T-cell (primary cell): Measurements from ENCODE around the gene PDCL2. TPM values are rescaled to one million over a fixed set of nuclear protein-coding genes. Genes with fewer than 3 reads are reported as not detected.

ENCODE experiments used
- ATAC-seq, 4 experiments: fragments of 200-7000 bp in 3 of 4; fragments of 150-1000 bp in 1 of 4; cut with Tn5 transposase; replicated peaks in 1 of 4; 1 replicate in 3 of 4; 2 replicates in 1 of 4; pipeline ENCODE4 v1.10.0; 2021; ENCODE audit warnings: moderate library complexity in 3 of 4, mild to moderate bottlenecking in 2 of 4, moderate number of reproducible peaks in 1 of 4
- CTCF ChIA-PET, 2 donors: fragments of 300-600 bp; sonication (Branson Sonifier 250); formaldehyde crosslinking; loops; one replicate each; lab custom pipeline; 2022; ENCODE audit warnings: antibody characterized with exemption in 2 of 2; lab: Charles Lee
- POLR2A ChIA-PET, 2 donors: fragments of 300-600 bp; sonication (Branson Sonifier 250); formaldehyde crosslinking; loops; one replicate each; lab custom pipeline; 2022; ENCODE audit warnings: antibody characterized with exemption in 2 of 2; lab: Charles Lee
- DNase-seq, 35 experiments: peaks; one replicate each; pipeline versions ENCODE4 v3.0.0 to v3.0.0-alpha.2; 2013 to 2023
- H3K27ac ChIP-seq: one replicate; pipeline ENCODE4 v1.5.1; 2013; ENCODE audit warnings: low read length
- H3K27me3 ChIP-seq, 2 experiments: replicated peaks in 1 of 2; 1 replicate in 1 of 2; 2 replicates in 1 of 2; pipeline versions ENCODE4 v1.6.1 to v1.7.0; 2013; ENCODE audit warnings: low read length in 1 of 2, mixed read lengths in 1 of 2; ENCODE audit not compliant: control insufficient read depth in 2 of 2, insufficient read depth in 2 of 2; ENCODE audit errors: extremely low read depth in 1 of 2
- H3K36me3 ChIP-seq, 2 donors: 1 replicate in 1 of 2; 2 replicates in 1 of 2; pipeline versions ENCODE4 v1.6.1 to v1.7.0; 2013; ENCODE audit warnings: low read length in 1 of 2; ENCODE audit not compliant: control insufficient read depth in 2 of 2, insufficient read depth in 1 of 2; ENCODE audit errors: extremely low read depth in 1 of 2
- H3K4me1 ChIP-seq, 2 experiments: 1 replicate in 1 of 2; 2 replicates in 1 of 2; pipeline versions ENCODE4 v1.6.1 to v1.7.0; 2013; ENCODE audit warnings: low read length in 2 of 2, mixed read lengths in 1 of 2; ENCODE audit not compliant: insufficient read depth in 2 of 2, control insufficient read depth in 1 of 2; ENCODE audit errors: extremely low read depth in 1 of 2
- H3K4me3 ChIP-seq, 2 donors: 1 replicate in 1 of 2; 2 replicates in 1 of 2; pipeline versions ENCODE4 v1.5.1 to v1.7.0; 2013; ENCODE audit warnings: mild to moderate bottlenecking in 2 of 2, low read length in 1 of 2, moderate library complexity in 1 of 2; ENCODE audit not compliant: control insufficient read depth in 1 of 2; ENCODE audit errors: extremely low read depth in 1 of 2
- H3K9me3 ChIP-seq: 2 replicates; pipeline ENCODE4 v1.7.0; 2013
- H3K27ac Mint-ChIP-seq, 2 donors: one replicate each; pipeline ENCODE4 v1.8.0; 2020 to 2021; ENCODE audit warnings: mild to moderate bottlenecking in 2 of 2, mixed read lengths in 2 of 2
- H3K27me3 Mint-ChIP-seq, 2 donors: one replicate each; pipeline ENCODE4 v1.8.0; 2021 to 2022; ENCODE audit warnings: mixed read lengths in 2 of 2
- H3K36me3 Mint-ChIP-seq: one replicate; pipeline ENCODE4 v1.8.0; 2021; ENCODE audit warnings: mixed read lengths
- H3K4me1 Mint-ChIP-seq, 3 donors: one replicate each; pipeline ENCODE4 v1.8.0; 2020 to 2022; ENCODE audit warnings: mixed read lengths in 3 of 3, mild to moderate bottlenecking in 1 of 3
- H3K4me3 Mint-ChIP-seq, 3 donors: one replicate each; pipeline ENCODE4 v1.8.0; 2020 to 2022; ENCODE audit warnings: mild to moderate bottlenecking in 3 of 3, mixed read lengths in 3 of 3, moderate library complexity in 3 of 3
- H3K9me3 Mint-ChIP-seq, 3 donors: one replicate each; pipeline ENCODE4 v1.8.0; 2020 to 2022; ENCODE audit warnings: mixed read lengths in 3 of 3
- WGBS: methylation state at CpG from one replicate; pipeline ENCODE4 v1.1.5; 2013; ENCODE audit warnings: missing lambda C conversion rate; ENCODE audit not compliant: insufficient coverage; 5-methylcytosine and 5-hydroxymethylcytosine counted together
- total RNA-seq, 35 experiments: library from RNA in 6 of 35; stranded (reverse) in 6 of 35; fragments of 120-200 nt in 1 of 35; gene quantifications; one replicate each; pipeline versions ENCODE4 v1.2.1 to v1.2.4 and lab custom pipeline; 2013 to 2026

The PDCL2 gene
- total RNA-seq, 5 donors from 2014 or later (not counting 1 experiment from before 2014, with no cell fraction given): not detected

DNA sequence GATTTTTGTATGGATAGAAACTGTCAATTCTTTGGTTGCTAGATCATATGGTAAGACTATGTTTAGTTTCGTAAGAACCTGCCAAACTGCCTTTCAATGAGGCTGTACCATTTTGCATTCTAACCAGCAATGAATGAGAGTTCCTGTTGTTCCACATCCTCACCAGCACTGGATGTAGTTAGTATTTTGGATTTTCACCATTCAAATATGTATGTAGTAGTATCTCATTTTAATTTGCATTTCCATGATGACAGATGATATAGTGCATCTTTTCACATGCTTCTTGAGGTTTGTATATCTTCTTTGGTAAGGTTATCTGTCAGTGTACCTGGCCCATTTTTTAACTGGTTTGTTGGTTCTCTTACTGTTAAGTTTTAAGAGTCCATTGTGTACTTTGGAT is 80.0 kb downstream of the PDCL2 start:
- DNase-seq: no peak
- no peaks in the 10 kb centered on the region for H3K27me3 ChIP-seq
- no CpG with 5 or more reads among the region's 1 CpG for WGBS
- Mint-ChIP-seq H3K27ac (no peak overlapping the region), H3K27me3 (no peaks in the 10 kb centered on the region), H3K4me1 (peaks cover 22 to 25% (median 22%) of the 10 kb centered on the region in 3 donors), H3K9me3 (peaks cover 4 to 11% (median 5%) of the 10 kb centered on the region in 3 donors), H3K4me3 (no peak overlapping the region), H3K36me3 (peaks cover 23% of the 10 kb centered on the region)
- H3K27ac ChIP-seq: no peak overlapping the region
- CTCF ChIA-PET: no interaction called here
- H3K36me3 ChIP-seq: peaks cover 0 to 4% of the 10 kb centered on the region in 2 donors
- no peaks in the 10 kb centered on the region for H3K9me3 ChIP-seq
- H3K4me1 ChIP-seq: peaks cover 0 to 3% of the 10 kb centered on the region in 2 experiments
- no peak overlapping the region for H3K4me3 ChIP-seq
- ATAC-seq: no peak
- POLR2A ChIA-PET: no interaction called here

DNA sequence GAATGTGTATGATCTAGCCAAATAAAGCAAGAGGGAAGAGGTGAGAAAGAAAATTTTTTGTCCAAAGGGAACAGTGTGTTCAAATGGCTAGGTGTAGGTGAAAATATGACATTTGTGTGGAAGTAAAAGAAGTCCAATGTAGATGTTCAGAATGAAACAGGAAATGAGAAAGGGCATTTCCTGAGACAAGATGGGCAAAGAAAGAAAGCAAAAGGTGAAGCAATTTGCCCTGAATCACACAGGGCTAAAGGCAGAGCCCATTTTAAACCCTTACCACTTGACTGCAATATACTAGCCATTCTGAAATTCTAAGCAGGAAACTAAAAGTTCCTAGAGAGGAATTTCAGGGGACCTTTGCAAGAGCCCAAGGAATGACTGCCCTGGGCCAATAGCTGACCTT is 81.4 kb downstream of the PDCL2 start:
- Mint-ChIP-seq H3K27me3 (no peaks in the 10 kb centered on the region), H3K36me3 (peaks cover 27% of the 10 kb centered on the region), H3K4me3 (no peak overlapping the region), H3K27ac (no peak overlapping the region), H3K4me1 (peaks cover 22 to 25% (median 22%) of the 10 kb centered on the region in 3 donors), H3K9me3 (peaks cover 4 to 11% (median 5%) of the 10 kb centered on the region in 3 donors)
- Histone ChIP-seq H3K9me3 (no peaks in the 10 kb centered on the region), H3K4me1 (peaks cover 0 to 3% of the 10 kb centered on the region in 2 experiments), H3K36me3 (peaks cover 0 to 7% of the 10 kb centered on the region in 2 donors), H3K27me3 (no peaks in the 10 kb centered on the region), H3K4me3 (no peak overlapping the region), H3K27ac (no peak overlapping the region)
- CTCF ChIA-PET: no interaction called here
- POLR2A ChIA-PET: no interaction called here
- DNase-seq (no peak), ATAC-seq (no peak)

DNA sequence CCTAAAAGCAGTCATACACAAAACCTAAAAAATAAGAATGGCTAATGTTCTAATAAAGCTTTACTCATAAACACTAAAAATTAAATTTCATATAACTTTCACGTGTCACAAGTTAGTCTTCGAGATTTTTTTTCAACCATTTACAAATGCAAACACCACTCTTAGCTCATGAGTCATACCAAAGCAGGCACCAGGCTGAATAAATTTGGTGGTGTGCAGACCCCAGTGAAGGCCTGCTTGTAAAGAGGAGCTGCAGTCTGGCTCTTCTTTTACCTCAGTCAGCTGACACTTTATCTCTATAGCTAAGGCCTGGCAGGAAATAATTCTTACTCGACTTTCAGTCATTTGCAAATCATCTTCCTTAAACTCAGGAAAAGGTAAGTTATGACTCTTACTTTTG is 82.8 kb downstream of the PDCL2 start:
- ATAC-seq: no peak
- CTCF ChIA-PET: interaction anchor here in 1 of 2 donors (0.9 kb wide), 1 partner anchor 45 kb away, joined by 4 read pairs; no protein-coding TSS in a partner anchor
- WGBS: no CpG with 5 or more reads among the region's 3 CpGs

DNA sequence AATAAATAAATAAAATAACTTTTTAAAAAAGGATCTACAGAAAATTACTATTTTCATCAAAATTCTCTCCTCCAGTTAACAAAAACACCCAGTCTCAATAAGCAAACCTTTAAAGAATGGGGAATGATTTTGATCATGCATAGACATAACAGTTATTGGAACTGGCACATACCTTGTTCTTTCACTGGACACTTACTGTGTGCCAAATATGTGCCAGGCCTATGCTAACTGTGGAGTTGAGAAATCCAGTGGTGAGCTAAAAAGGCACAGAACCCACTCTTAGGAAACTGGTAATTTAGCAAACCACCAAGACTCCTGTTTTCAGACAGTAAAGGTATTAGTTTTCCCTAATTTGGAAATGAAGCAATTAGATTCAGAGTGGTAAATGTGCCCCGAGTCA is 84.4 kb downstream of the PDCL2 start:
- H3K27ac Mint-ChIP-seq: no peak overlapping the region
- no peaks in the 10 kb centered on the region for H3K27me3 ChIP-seq
- POLR2A ChIA-PET: interaction anchor here in 1 of 2 donors (0.5 kb wide), 1 partner anchor 23 kb away, joined by 4 read pairs; no protein-coding TSS in a partner anchor
- no peak overlapping the region for H3K4me3 Mint-ChIP-seq
- H3K36me3 Mint-ChIP-seq: peaks cover 37% of the 10 kb centered on the region
- no CpG with 5 or more reads among the region's 1 CpG for WGBS
- H3K4me3 ChIP-seq: no peak overlapping the region
- peaks cover 2% of the 10 kb centered on the region for H3K9me3 ChIP-seq
- ATAC-seq: no peak
- peaks cover 0 to 6% (median 2%) of the 10 kb centered on the region in 3 donors for H3K9me3 Mint-ChIP-seq
- peaks cover 0 to 7% of the 10 kb centered on the region in 2 donors for H3K36me3 ChIP-seq
- H3K27me3 Mint-ChIP-seq: no peaks in the 10 kb centered on the region
- DNase-seq: no peak
- CTCF ChIA-PET: no interaction called here
- peaks cover 15 to 29% (median 24%) of the 10 kb centered on the region in 3 donors for H3K4me1 Mint-ChIP-seq
- H3K27ac ChIP-seq: no peak overlapping the region
- peaks cover 0 to 3% of the 10 kb centered on the region in 2 experiments for H3K4me1 ChIP-seq

More for the DNA sequence above, 82.8 kb downstream of the PDCL2 start:
- Mint-ChIP-seq H3K4me3 (no peak overlapping the region), H3K4me1 (peaks cover 20 to 25% (median 22%) of the 10 kb centered on the region in 3 donors), H3K36me3 (peaks cover 29% of the 10 kb centered on the region), H3K27me3 (no peaks in the 10 kb centered on the region), H3K9me3 (peaks cover 4 to 11% (median 5%) of the 10 kb centered on the region in 3 donors), H3K27ac (no peak overlapping the region)
- Histone ChIP-seq H3K4me3 (no peak overlapping the region), H3K4me1 (peaks cover 0 to 3% of the 10 kb centered on the region in 2 experiments), H3K36me3 (peaks cover 0 to 7% of the 10 kb centered on the region in 2 donors), H3K27ac (no peak overlapping the region), H3K9me3 (no peaks in the 10 kb centered on the region), H3K27me3 (no peaks in the 10 kb centered on the region)
- POLR2A ChIA-PET: interaction anchor here in 1 of 2 donors (0.5 kb wide), 1 partner anchor 89 kb away, joined by 3 read pairs; no protein-coding TSS in a partner anchor
- no peak for DNase-seq

Other genes starting within 250 kb of the PDCL2 start
- gene SRD5A3, start 246.0 kb downstream of the PDCL2 start, total RNA-seq: 1 to 10 TPM; 3.6 to 6.8 (median 4.1) TPM
- 10 to 100 TPM; 48.5 to 65.0 (median 56.8) TPM for gene TMEM165, start 196.3 kb downstream of the PDCL2 start, total RNA-seq
- gene CLOCK, start 45.3 kb downstream of the PDCL2 start, total RNA-seq: 10 to 100 TPM in 4 of 5 donors, 1 to 10 TPM in 1; 9.5 to 16.0 (median 11.6) TPM
- gene NMU, start 44.1 kb upstream of the PDCL2 start, total RNA-seq: 1 to 10 TPM in 1 of 5 donors, under 1 TPM in 2, not detected in 2; 0.72 to 1.4 (median 0.93) TPM
- gene EXOC1L, start 227.5 kb upstream of the PDCL2 start, total RNA-seq: not detected